NT2/D1 (cell line): ENCODE data around the gene FOXA1.

Experiments
- DNase-seq: peaks from one replicate; pipeline ENCODE4 v3.0.0-alpha.2; 2011; ENCODE audit warnings: low read depth, low spot score
- H3K27me3 ChIP-seq: 2 replicates; pipeline ENCODE4 v1.6.0; 2011; ENCODE audit warnings: mild to moderate bottlenecking; ENCODE audit not compliant: insufficient read length, insufficient read depth
- H3K36me3 ChIP-seq: 2 replicates; pipeline ENCODE4 v1.6.1; 2011; ENCODE audit warnings: mild to moderate bottlenecking, low read length, mixed read lengths; ENCODE audit not compliant: insufficient read depth, insufficient read length
- H3K4me1 ChIP-seq: 2 replicates; pipeline ENCODE4 v1.5.1; 2011; ENCODE audit not compliant: insufficient read depth, insufficient read length
- H3K4me3 ChIP-seq: 2 replicates; pipeline ENCODE4 v1.5.1; 2011; ENCODE audit warnings: low read depth; ENCODE audit not compliant: insufficient read length
- H3K9ac ChIP-seq: 2 replicates; pipeline ENCODE4 v1.6.0; 2011; ENCODE audit warnings: low read depth; ENCODE audit not compliant: insufficient read length
- H3K9me3 ChIP-seq: 2 replicates; pipeline ENCODE4 v1.5.1; 2011; ENCODE audit warnings: mild to moderate bottlenecking, low read length; ENCODE audit not compliant: insufficient read depth
- SUZ12 ChIP-seq: IDR thresholded peaks from 2 replicates; pipeline ENCODE4 v1.6.1; 2011; ENCODE audit not compliant: insufficient read length, insufficient read depth; ENCODE audit errors: extremely low read depth
- YY1 ChIP-seq: IDR thresholded peaks from 2 replicates; pipeline ENCODE4 v1.6.1; 2011; ENCODE audit not compliant: insufficient read length, insufficient read depth
- ZNF274 ChIP-seq: IDR thresholded peaks from 2 replicates; pipeline ENCODE4 v1.6.1; 2011; ENCODE audit warnings: mild to moderate bottlenecking, low read depth, low read length

FOXA1 gene

GRCh38 chr14:37587131-37587803 lies 7.8 kb downstream of the FOXA1 start:
- Histone ChIP-seq H3K9ac (no peak overlapping the region), H3K36me3 (no peaks in the 10 kb centered on the region), H3K4me1 (no peaks in the 10 kb centered on the region), H3K27me3 (peaks cover 100% of the 10 kb centered on the region), H3K4me3 (no peak overlapping the region), H3K9me3 (no peaks in the 10 kb centered on the region; the same call in 1 of the 2 replicates)
- no peak for DNase-seq
- TF ChIP-seq YY1 (no peak), ZNF274 (no peak), SUZ12 (no peak)

DNA sequence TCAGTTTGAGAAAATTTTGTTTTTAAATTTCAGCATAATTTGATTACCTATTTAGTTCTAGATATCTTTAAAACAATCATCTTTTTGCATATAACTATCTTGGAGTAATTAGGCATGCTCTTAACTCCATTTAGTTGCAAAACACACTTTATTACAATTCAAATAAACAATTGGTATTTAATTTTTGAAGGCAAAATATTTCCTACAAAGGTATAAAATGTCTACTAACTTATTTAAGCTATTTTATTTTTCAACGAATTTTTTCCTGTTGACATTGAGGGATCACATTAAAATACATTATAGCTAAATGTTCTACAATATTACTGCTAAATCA lies 8.3 kb downstream of the FOXA1 start:
- Histone ChIP-seq H3K9ac (no peak overlapping the region), H3K36me3 (no peaks in the 10 kb centered on the region), H3K27me3 (peaks cover 100% of the 10 kb centered on the region), H3K4me3 (no peak overlapping the region), H3K9me3 (no peaks in the 10 kb centered on the region; the same call in 1 of the 2 replicates), H3K4me1 (no peaks in the 10 kb centered on the region)
- TF ChIP-seq ZNF274 (no peak), YY1 (no peak), SUZ12 (no peak)
- DNase-seq = no peak

- Histone ChIP-seq H3K4me3 (no peak overlapping the region), H3K9ac (no peak overlapping the region), H3K27me3 (peaks cover 100% of the 10 kb centered on the region), H3K9me3 (no peaks in the 10 kb centered on the region; the same call in 1 of the 2 replicates), H3K4me1 (no peaks in the 10 kb centered on the region), H3K36me3 (no peaks in the 10 kb centered on the region)
- TF ChIP-seq YY1 (no peak), SUZ12 (no peak), ZNF274 (no peak)
- DNase-seq = no peak
These were observed 8.9 kb downstream of the FOXA1 start for GRCh38 chr14:37585971-37586796.

DNA sequence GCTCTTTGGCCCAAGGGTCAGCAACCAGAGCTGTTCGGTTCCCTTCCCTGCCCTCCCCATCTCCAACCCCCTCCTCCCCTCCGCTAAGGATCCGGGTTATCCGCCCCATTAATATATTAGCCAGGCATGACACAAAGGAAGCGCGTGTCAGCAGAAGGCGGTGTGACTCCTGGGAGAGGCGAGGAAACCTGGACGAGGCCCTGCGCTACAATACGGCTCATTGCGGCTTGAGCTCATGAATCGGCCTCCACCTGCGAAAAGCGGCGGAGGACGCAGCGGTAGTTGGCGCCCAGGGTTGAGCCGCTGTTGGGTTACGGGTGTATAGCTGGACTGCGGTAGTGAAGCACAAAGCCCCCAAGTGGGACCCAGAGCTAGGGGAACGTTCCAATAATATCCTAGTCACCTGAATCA lies 9.9 kb downstream of the FOXA1 start:
- Histone ChIP-seq H3K27me3 (peaks cover 100% of the 10 kb centered on the region), H3K4me1 (no peaks in the 10 kb centered on the region), H3K36me3 (no peaks in the 10 kb centered on the region), H3K9me3 (no peaks in the 10 kb centered on the region), H3K4me3 (no peak overlapping the region), H3K9ac (no peak overlapping the region)
- TF ChIP-seq SUZ12 = no peak
- TF ChIP-seq ZNF274 = no peak
- TF ChIP-seq YY1 = no peak
- no peak for DNase-seq

GRCh38 chr14:37584211-37585100 lies 10.6 kb downstream of the FOXA1 start:
- peaks cover 100% of the 10 kb centered on the region for H3K27me3 ChIP-seq
- TF ChIP-seq YY1 = no peak
- TF ChIP-seq ZNF274 = no peak
- TF ChIP-seq SUZ12 = no peak
- no peak overlapping the region for H3K4me3 ChIP-seq
- H3K9me3 ChIP-seq = no peaks in the 10 kb centered on the region
- no peaks in the 10 kb centered on the region for H3K36me3 ChIP-seq
- no peaks in the 10 kb centered on the region for H3K4me1 ChIP-seq
- no peak for DNase-seq
- H3K9ac ChIP-seq = no peak overlapping the region

DNA sequence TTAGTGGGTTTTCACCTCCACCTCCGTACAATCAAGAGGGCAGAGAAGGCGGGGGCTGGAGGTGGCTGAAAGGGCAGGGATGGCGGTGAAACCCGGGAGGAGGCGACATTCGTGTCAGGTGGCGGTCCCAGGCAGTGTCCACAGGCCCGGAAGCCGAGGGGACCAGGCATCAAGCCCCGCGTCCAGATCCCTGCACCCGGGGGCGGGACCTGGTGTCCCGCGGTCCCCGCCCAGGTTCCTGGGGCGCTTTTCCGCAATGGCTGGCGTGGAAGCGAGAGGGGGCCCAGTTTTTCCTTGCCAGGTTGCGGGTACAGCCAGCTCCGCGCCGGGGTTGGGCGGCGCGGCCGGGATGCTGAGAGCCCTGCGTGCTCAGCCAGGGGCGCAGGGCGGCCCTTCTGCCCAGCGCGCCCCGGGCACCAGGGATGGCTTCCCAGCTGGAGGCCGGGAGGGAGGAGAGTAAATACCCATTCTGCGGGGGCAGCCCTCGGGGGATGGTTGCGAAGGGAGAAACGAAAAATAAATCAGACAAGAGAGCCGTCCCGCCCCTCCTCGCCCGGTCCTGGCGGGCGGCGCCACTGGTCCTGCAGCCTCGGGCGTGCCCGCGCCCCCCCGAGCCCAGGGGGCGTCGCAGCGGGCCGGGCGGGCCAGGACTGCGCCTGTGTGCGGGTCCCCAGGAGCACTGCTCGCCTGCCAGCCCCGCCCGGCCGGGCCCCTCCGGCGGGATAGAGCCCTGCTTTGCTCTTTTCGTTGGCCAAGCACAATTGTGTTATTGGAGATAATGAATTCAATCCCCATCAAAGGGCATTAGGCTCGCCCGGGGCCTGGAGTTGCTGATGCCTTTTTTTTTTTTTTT lies 11.5 kb downstream of the FOXA1 start:
- DNase-seq = no peak
- no peaks in the 10 kb centered on the region for H3K4me1 ChIP-seq
- no peak overlapping the region for H3K9ac ChIP-seq
- no peaks in the 10 kb centered on the region for H3K36me3 ChIP-seq
- peak overlapping the region; percentile 38 for H3K4me3 ChIP-seq
- no peaks in the 10 kb centered on the region for H3K9me3 ChIP-seq
- TF ChIP-seq YY1 (no peak), ZNF274 (no peak), SUZ12 (no peak)
- H3K27me3 ChIP-seq = peaks cover 99% of the 10 kb centered on the region
